ENCODE measurements around the gene TRIM22.

TRIM22 gene

DNA sequence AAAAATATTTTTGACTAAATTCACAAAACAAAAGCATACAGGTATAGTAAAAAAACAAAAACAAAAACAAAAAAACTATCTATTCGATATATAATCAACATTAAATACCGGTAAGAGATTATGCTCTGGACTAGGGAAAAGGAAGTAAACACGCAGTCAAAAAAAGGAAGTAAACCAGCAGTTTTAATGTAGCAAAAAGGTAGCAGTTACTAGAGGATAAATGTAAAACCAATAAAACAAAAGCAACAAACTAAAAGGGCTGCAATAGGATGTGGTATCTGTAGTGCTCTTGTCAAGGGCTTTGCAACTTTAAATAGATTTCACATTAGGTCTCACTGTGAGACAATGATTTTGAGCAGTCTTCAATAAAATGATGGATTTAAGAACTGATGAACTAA lies 2.4 kb downstream of the TRIM22 start:
- no peak overlapping the region for H3K4me3 ChIP-seq (replicated peaks; ENCODE audit: low read depth, low read length)
- no peak for DNase-seq (ENCODE audit: extremely low read depth, low read depth)
- TF ChIP-seq CTCF (IDR thresholded peaks at IDR 0.05; ENCODE audit: low read depth, low read length, missing control alignments): no peak

DNA sequence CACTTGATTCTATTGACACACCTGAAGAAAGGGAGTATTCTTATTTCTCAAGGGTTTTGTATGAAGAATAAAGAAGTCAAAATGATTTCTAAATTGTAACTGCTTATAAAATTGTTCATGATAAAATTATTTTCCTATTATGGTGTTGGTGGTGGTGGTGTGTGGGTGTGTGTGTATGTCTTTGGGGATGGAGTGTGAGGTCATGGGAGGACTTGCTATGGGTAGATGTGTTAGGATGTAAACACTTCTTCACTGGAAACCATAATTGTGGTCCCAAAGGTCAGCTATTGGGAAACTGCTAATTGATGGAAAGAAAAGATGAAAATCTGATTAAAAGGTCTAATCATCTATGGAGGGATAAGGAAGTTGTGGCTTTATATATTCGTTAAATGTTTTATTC lies 5.1 kb downstream of the TRIM22 start:
- no peak for TF ChIP-seq CTCF (IDR thresholded peaks at IDR 0.05; ENCODE audit: low read depth, low read length, missing control alignments)
- no peak overlapping the region for H3K4me3 ChIP-seq (replicated peaks; ENCODE audit: low read depth, low read length)
- DNase-seq (ENCODE audit: extremely low read depth, low read depth): no peak

GRCh38 chr11:5695580-5695979 lies 6.0 kb downstream of the TRIM22 start:
- no peak overlapping the region for H3K4me3 ChIP-seq (replicated peaks; ENCODE audit: low read depth, low read length)
- no peak for DNase-seq (ENCODE audit: extremely low read depth, low read depth)
- TF ChIP-seq CTCF (IDR thresholded peaks at IDR 0.05; ENCODE audit: low read depth, low read length, missing control alignments): no peak

DNA sequence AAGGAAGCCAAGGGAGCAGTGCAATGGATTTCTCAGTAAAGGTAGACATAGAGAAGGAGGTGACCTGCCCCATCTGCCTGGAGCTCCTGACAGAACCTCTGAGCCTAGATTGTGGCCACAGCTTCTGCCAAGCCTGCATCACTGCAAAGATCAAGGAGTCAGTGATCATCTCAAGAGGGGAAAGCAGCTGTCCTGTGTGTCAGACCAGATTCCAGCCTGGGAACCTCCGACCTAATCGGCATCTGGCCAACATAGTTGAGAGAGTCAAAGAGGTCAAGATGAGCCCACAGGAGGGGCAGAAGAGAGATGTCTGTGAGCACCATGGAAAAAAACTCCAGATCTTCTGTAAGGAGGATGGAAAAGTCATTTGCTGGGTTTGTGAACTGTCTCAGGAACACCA lies 6.6 kb downstream of the TRIM22 start:
- DNase-seq (ENCODE audit: extremely low read depth, low read depth): no peak
- H3K4me3 ChIP-seq (replicated peaks; ENCODE audit: low read depth, low read length): no peak overlapping the region
- TF ChIP-seq CTCF (IDR thresholded peaks at IDR 0.05; ENCODE audit: low read depth, low read length, missing control alignments): no peak

GRCh38 chr11:5698281-5698680 lies 8.7 kb downstream of the TRIM22 start:
- no peak for TF ChIP-seq CTCF (IDR thresholded peaks at IDR 0.05; ENCODE audit: low read depth, low read length, missing control alignments)
- no peak for DNase-seq (ENCODE audit: extremely low read depth, low read depth)
- no peak overlapping the region for H3K4me3 ChIP-seq (replicated peaks; ENCODE audit: low read depth, low read length)

- no peak for DNase-seq (ENCODE audit: extremely low read depth, low read depth)
- TF ChIP-seq CTCF (IDR thresholded peaks at IDR 0.05; ENCODE audit: low read depth, low read length, missing control alignments): no peak
- H3K4me3 ChIP-seq (replicated peaks; ENCODE audit: low read depth, low read length): no peak overlapping the region
These were observed 10.9 kb downstream of the TRIM22 start for GRCh38 chr11:5700421-5701054.

GRCh38 chr11:5701055-5701577 lies 11.5 kb downstream of the TRIM22 start:
- no peak for TF ChIP-seq CTCF (IDR thresholded peaks at IDR 0.05; ENCODE audit: low read depth, low read length, missing control alignments)
- H3K4me3 ChIP-seq (replicated peaks; ENCODE audit: low read depth, low read length): no peak overlapping the region
- no peak for DNase-seq (ENCODE audit: extremely low read depth, low read depth)
